HepG2 (cell line): ENCODE data around the gene WNT6. TPM values are rescaled to one million over a fixed set of nuclear protein-coding genes. Genes with fewer than 3 reads are reported as not detected.
A peak's percentile ranks its signal among the peaks of the same experiment; 100 is the strongest.

Source experiments
- ARHGAP35 ChIP-seq: sonication (generic); formaldehyde crosslinking; IDR thresholded peaks from 2 replicates; pipeline ENCODE4 v1.9.0; 2022; ENCODE audit warnings: mild to moderate bottlenecking, inconsistent platforms, moderate library complexity, missing genetic modification reagents, borderline replicate concordance
- CCDC6 ChIP-seq: sonication (generic); formaldehyde crosslinking; IDR thresholded peaks from 2 replicates; pipeline ENCODE4 v1.8.1; 2022; ENCODE audit warnings: mild to moderate bottlenecking, missing genetic modification reagents, moderate library complexity
- CENPX ChIP-seq: sonication (generic); formaldehyde crosslinking; IDR thresholded peaks from 2 replicates; pipeline ENCODE4 v1.9.0; 2021; ENCODE audit warnings: mild to moderate bottlenecking, missing genetic modification reagents, moderate library complexity
- HCFC1 ChIP-seq: fragments of 150-350 bp; IDR thresholded peaks from 2 replicates; pipeline ENCODE4 v1.6.1; 2014; ENCODE audit warnings: low read depth, low read length
- KLF12 ChIP-seq: sonication (generic); formaldehyde crosslinking; IDR thresholded peaks from 2 replicates; pipeline ENCODE4 v1.4.0; 2020; ENCODE audit warnings: missing genetic modification reagents, borderline replicate concordance
- MAFG ChIP-seq: sonication (generic); formaldehyde crosslinking; IDR thresholded peaks from 2 replicates; pipeline ENCODE4 v1.5.1; 2020; ENCODE audit warnings: mild to moderate bottlenecking, missing genetic modification reagents
- NFE2 ChIP-seq: sonication (generic); formaldehyde crosslinking; IDR thresholded peaks from 2 replicates; pipeline ENCODE4 v1.4.0; 2020; ENCODE audit warnings: missing genetic modification reagents
- NFYC ChIP-seq: IDR thresholded peaks from 2 replicates; pipeline ENCODE4 v1.6.1; 2016; ENCODE audit warnings: missing genetic modification reagents, missing compliant biosample characterization
- RBM39 ChIP-seq: fragments of 200-400 bp; formaldehyde crosslinking; IDR thresholded peaks from one replicate; pipeline ENCODE4 v1.6.1; 2018; ENCODE audit warnings: antibody characterized with exemption, mild to moderate bottlenecking, low read depth, low read length; ENCODE audit not compliant: poor library complexity, severe bottlenecking
- RXRA ChIP-seq: sonication (generic); formaldehyde crosslinking; IDR thresholded peaks from 2 replicates; pipeline ENCODE4 v1.5.1; 2020; ENCODE audit warnings: missing genetic modification reagents
- TBL1XR1 ChIP-seq: fragments of 150-350 bp; IDR thresholded peaks from 2 replicates; pipeline ENCODE4 v1.6.1; 2014; ENCODE audit warnings: borderline replicate concordance, low read length; ENCODE audit not compliant: partially characterized antibody
- ZBTB8A ChIP-seq: sonication (generic); formaldehyde crosslinking; IDR thresholded peaks from 2 replicates; pipeline ENCODE4 v1.4.0; 2020; ENCODE audit warnings: mild to moderate bottlenecking, low read depth, missing genetic modification reagents, borderline replicate concordance
- ZNF34 ChIP-seq: sonication (generic); formaldehyde crosslinking; IDR thresholded peaks from 2 replicates; pipeline ENCODE4 v1.4.0; 2020; ENCODE audit warnings: mild to moderate bottlenecking, missing genetic modification reagents, borderline replicate concordance
- ZNF530 ChIP-seq: sonication (generic); formaldehyde crosslinking; IDR thresholded peaks from 2 replicates; pipeline ENCODE4 v1.5.0; 2020; ENCODE audit warnings: low read depth, mild to moderate bottlenecking, missing genetic modification reagents
- ZNF543 ChIP-seq: sonication (generic); formaldehyde crosslinking; IDR thresholded peaks from 2 replicates; pipeline ENCODE4 v1.4.0; 2020; ENCODE audit warnings: mild to moderate bottlenecking, missing genetic modification reagents
- ZNF615 ChIP-seq: sonication (generic); formaldehyde crosslinking; IDR thresholded peaks from 2 replicates; pipeline ENCODE4 v1.5.0; 2020; ENCODE audit warnings: mild to moderate bottlenecking, missing genetic modification reagents, borderline replicate concordance
- ZNF619 ChIP-seq: sonication (generic); formaldehyde crosslinking; IDR thresholded peaks from 2 replicates; pipeline ENCODE4 v1.4.0; 2020; ENCODE audit warnings: mild to moderate bottlenecking, missing genetic modification reagents
- ZNF703 ChIP-seq: sonication (generic); formaldehyde crosslinking; IDR thresholded peaks from 2 replicates; pipeline ENCODE4 v1.5.1; 2020; ENCODE audit warnings: missing genetic modification reagents, mild to moderate bottlenecking, moderate library complexity, borderline replicate concordance
- ZNF75D ChIP-seq: sonication (generic); formaldehyde crosslinking; IDR thresholded peaks from 2 replicates; pipeline ENCODE4 v1.8.1; 2023; ENCODE audit warnings: missing genetic modification reagents, mild to moderate bottlenecking, borderline replicate concordance
- ZNF781 ChIP-seq: sonication (generic); formaldehyde crosslinking; IDR thresholded peaks from 2 replicates; pipeline ENCODE4 v1.5.1; 2020; ENCODE audit warnings: borderline replicate concordance, mild to moderate bottlenecking, missing genetic modification reagents; ENCODE audit errors: not compliant biosample characterization
- polyA plus RNA-seq, 8 experiments: library from polyadenylated mRNA; depleted of rRNA in 3 of 8; stranded (reverse) in 7 of 8; unstranded in 1 of 8; fragments of >200 nt; fragmentation: Illumina TruSeq in 4 of 8; extraction: Trizol in 4 of 8; gene quantifications; 2 replicates each; pipeline versions ENCODE4 v1.2.1 to v1.2.3, GENCODE V29; 2011 to 2016; ENCODE audit warnings: low read depth in 4 of 8, missing spikeins in 1 of 8, mixed read lengths in 1 of 8; ENCODE audit not compliant: insufficient read depth in 1 of 8
- total RNA-seq, 5 experiments: library from RNA; depleted of rRNA; stranded (reverse); fragments of >200 nt; fragmentation: Illumina TruSeq; extraction: Trizol; gene quantifications; 2 replicates each; pipeline ENCODE4 v1.2.3, GENCODE V29; 2016; ENCODE audit warnings: low read depth in 1 of 5
- TF ChIP-seq, protein P1 (sequence below): sonication (generic); formaldehyde crosslinking; IDR thresholded peaks from 2 replicates; pipeline ENCODE4 v1.4.0; 2020; ENCODE audit warnings: missing genetic modification reagents, borderline replicate concordance
- TF ChIP-seq, protein P2 (sequence below): sonication (generic); formaldehyde crosslinking; IDR thresholded peaks from 2 replicates; pipeline ENCODE4 v1.5.0; 2020; ENCODE audit warnings: missing genetic modification reagents
- TF ChIP-seq, protein P3 (sequence below): sonication (generic); formaldehyde crosslinking; IDR thresholded peaks from 2 replicates; pipeline ENCODE4 v1.8.0; 2022; ENCODE audit warnings: mild to moderate bottlenecking, missing genetic modification reagents, moderate library complexity
- TF ChIP-seq, protein P4 (sequence below): sonication (generic); formaldehyde crosslinking; IDR thresholded peaks from 2 replicates; pipeline ENCODE4 v1.5.0; 2020; ENCODE audit warnings: mild to moderate bottlenecking, missing genetic modification reagents

WNT6 gene
- total and polyA plus RNA-seq, 2 of the 13 experiments (the other 11 are each of a cell fraction or from before 2014, with no cell fraction given), result 0.20 TPM; not detected in 1

DNA sequence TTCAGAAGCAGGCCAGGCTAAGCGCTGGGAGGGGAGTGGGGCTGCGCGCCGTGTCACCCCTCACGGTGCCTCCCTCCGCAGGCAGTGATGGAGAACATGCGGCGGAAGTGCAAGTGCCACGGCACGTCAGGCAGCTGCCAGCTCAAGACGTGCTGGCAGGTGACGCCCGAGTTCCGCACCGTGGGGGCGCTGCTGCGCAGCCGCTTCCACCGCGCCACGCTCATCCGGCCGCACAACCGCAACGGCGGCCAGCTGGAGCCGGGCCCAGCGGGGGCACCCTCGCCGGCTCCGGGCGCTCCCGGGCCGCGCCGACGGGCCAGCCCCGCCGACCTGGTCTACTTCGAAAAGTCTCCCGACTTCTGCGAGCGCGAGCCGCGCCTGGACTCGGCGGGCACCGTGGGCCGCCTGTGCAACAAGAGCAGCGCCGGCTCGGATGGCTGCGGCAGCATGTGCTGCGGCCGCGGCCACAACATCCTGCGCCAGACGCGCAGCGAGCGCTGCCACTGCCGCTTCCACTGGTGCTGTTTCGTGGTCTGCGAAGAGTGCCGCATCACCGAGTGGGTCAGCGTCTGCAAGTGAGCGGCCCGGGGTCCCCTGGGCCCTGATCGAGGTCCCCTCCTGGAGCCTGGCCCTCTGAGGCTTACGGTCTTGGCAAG lies 33.2 kb downstream of the WNT6 start (continued):
- TF ChIP-seq, protein P1, sequence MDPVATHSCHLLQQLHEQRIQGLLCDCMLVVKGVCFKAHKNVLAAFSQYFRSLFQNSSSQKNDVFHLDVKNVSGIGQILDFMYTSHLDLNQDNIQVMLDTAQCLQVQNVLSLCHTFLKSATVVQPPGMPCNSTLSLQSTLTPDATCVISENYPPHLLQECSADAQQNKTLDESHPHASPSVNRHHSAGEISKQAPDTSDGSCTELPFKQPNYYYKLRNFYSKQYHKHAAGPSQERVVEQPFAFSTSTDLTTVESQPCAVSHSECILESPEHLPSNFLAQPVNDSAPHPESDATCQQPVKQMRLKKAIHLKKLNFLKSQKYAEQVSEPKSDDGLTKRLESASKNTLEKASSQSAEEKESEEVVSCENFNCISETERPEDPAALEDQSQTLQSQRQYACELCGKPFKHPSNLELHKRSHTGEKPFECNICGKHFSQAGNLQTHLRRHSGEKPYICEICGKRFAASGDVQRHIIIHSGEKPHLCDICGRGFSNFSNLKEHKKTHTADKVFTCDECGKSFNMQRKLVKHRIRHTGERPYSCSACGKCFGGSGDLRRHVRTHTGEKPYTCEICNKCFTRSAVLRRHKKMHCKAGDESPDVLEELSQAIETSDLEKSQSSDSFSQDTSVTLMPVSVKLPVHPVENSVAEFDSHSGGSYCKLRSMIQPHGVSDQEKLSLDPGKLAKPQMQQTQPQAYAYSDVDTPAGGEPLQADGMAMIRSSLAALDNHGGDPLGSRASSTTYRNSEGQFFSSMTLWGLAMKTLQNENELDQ (CRISPR knock-in tag), result no peak
- no peak for TF ChIP-seq HCFC1
- no peak for TF ChIP-seq NFE2 (CRISPR knock-in tag)
- no peak for TF ChIP-seq ZNF543 (CRISPR knock-in tag)
- TF ChIP-seq ZNF619, result no peak
- no peak for TF ChIP-seq ZNF75D
- no peak for TF ChIP-seq RBM39
- TF ChIP-seq ARHGAP35, result no peak; the same call in 1 of the 2 replicates
- TF ChIP-seq NFYC (CRISPR knock-in tag), result no peak
- TF ChIP-seq, protein P2, sequence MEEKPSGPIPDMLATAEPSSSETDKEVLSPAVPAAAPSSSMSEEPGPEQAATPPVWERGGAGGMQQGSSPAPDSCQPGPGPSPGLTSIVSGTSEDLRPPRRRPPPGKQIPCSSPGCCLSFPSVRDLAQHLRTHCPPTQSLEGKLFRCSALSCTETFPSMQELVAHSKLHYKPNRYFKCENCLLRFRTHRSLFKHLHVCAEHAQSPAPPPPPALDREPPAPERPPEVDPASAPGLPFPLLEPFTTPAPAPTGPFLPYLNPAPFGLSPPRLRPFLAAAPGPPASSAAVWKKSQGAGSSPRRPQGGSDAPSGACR (CRISPR knock-in tag), result no peak; the same call in 1 of the 2 replicates
- TF ChIP-seq, protein P3, sequence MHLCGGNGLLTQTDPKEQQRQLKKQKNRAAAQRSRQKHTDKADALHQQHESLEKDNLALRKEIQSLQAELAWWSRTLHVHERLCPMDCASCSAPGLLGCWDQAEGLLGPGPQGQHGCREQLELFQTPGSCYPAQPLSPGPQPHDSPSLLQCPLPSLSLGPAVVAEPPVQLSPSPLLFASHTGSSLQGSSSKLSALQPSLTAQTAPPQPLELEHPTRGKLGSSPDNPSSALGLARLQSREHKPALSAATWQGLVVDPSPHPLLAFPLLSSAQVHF, result no peak
- no peak for TF ChIP-seq KLF12 (CRISPR knock-in tag)
- no peak for TF ChIP-seq RXRA (CRISPR knock-in tag)
- no peak for TF ChIP-seq CCDC6 (CRISPR knock-in tag)
- no peak for TF ChIP-seq CENPX (CRISPR knock-in tag)
- TF ChIP-seq ZNF781 (CRISPR knock-in tag), result no peak
- peak; percentile 73; the same call in 1 of the 2 replicates for TF ChIP-seq ZNF34
- TF ChIP-seq ZNF615 (CRISPR knock-in tag), result no peak
- no peak for TF ChIP-seq ZNF530
- TF ChIP-seq, protein P4, sequence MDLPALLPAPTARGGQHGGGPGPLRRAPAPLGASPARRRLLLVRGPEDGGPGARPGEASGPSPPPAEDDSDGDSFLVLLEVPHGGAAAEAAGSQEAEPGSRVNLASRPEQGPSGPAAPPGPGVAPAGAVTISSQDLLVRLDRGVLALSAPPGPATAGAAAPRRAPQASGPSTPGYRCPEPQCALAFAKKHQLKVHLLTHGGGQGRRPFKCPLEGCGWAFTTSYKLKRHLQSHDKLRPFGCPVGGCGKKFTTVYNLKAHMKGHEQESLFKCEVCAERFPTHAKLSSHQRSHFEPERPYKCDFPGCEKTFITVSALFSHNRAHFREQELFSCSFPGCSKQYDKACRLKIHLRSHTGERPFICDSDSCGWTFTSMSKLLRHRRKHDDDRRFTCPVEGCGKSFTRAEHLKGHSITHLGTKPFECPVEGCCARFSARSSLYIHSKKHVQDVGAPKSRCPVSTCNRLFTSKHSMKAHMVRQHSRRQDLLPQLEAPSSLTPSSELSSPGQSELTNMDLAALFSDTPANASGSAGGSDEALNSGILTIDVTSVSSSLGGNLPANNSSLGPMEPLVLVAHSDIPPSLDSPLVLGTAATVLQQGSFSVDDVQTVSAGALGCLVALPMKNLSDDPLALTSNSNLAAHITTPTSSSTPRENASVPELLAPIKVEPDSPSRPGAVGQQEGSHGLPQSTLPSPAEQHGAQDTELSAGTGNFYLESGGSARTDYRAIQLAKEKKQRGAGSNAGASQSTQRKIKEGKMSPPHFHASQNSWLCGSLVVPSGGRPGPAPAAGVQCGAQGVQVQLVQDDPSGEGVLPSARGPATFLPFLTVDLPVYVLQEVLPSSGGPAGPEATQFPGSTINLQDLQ (CRISPR knock-in tag), result no peak
- TF ChIP-seq ZBTB8A (CRISPR knock-in tag), result no peak
- TF ChIP-seq ZNF703 (CRISPR knock-in tag), result no peak
- no peak for TF ChIP-seq TBL1XR1
- no peak for TF ChIP-seq MAFG
